Mesenchymal stem cell (in vitro differentiated cells and primary cell): ENCODE measurements around the gene WIPF2.
"Not testable (repeated sequence)": the region's sequence is repeated elsewhere in the genome, so short reads cannot be mapped to it uniquely, and the experiment has no call there.

Source experiments
- DNase-seq: peaks from one replicate; pipeline ENCODE4 v3.0.0-alpha.2; 2013
- H2AFZ ChIP-seq: one replicate; pipeline ENCODE4 v1.6.1; 2013; ENCODE audit warnings: low read depth, mild to moderate bottlenecking, control low read depth, inconsistent platforms, low read length, moderate library complexity
- H2AK5ac ChIP-seq: 2 replicates; pipeline ENCODE4 v1.6.1; 2013; ENCODE audit warnings: low read length, moderate library complexity, mild to moderate bottlenecking, inconsistent platforms; ENCODE audit not compliant: severe bottlenecking
- H2BK120ac ChIP-seq: one replicate; pipeline ENCODE4 v1.6.1; 2013; ENCODE audit warnings: low read depth, mild to moderate bottlenecking, inconsistent platforms, low read length, moderate library complexity
- H2BK12ac ChIP-seq, 2 experiments: one replicate each; pipeline ENCODE4 v1.6.1; 2013; ENCODE audit warnings: inconsistent platforms in 2 of 2, low read length in 2 of 2, mild to moderate bottlenecking in 2 of 2, moderate library complexity in 2 of 2, control low read depth in 1 of 2
- H2BK15ac ChIP-seq: one replicate; pipeline ENCODE4 v1.6.1; 2013; ENCODE audit warnings: mild to moderate bottlenecking, low read depth, inconsistent platforms; ENCODE audit not compliant: poor library complexity, severe bottlenecking
- H2BK5ac ChIP-seq: 2 replicates; pipeline ENCODE4 v1.6.1; 2013; ENCODE audit warnings: low read depth, mild to moderate bottlenecking, low read length, control low read depth, inconsistent platforms; ENCODE audit not compliant: poor library complexity, severe bottlenecking
- H3K14ac ChIP-seq, 2 experiments: one replicate each; pipeline ENCODE4 v1.6.1; 2013; ENCODE audit warnings: inconsistent platforms in 2 of 2, low read length in 2 of 2, control low read depth in 1 of 2, mild to moderate bottlenecking in 1 of 2, moderate library complexity in 1 of 2
- H3K18ac ChIP-seq, 2 experiments: one replicate each; pipeline ENCODE4 v1.6.1; 2013; ENCODE audit warnings: inconsistent platforms in 2 of 2, low read length in 2 of 2, control low read depth in 1 of 2, low read depth in 1 of 2, mild to moderate bottlenecking in 1 of 2
- H3K23ac ChIP-seq, 2 experiments: one replicate each; pipeline ENCODE4 v1.6.1; 2013; ENCODE audit warnings: inconsistent platforms in 2 of 2, low read length in 2 of 2, mild to moderate bottlenecking in 2 of 2, moderate library complexity in 2 of 2, control low read depth in 1 of 2
- H3K27ac ChIP-seq: 2 replicates; pipeline ENCODE4 v1.5.1; 2013; ENCODE audit warnings: mild to moderate bottlenecking, moderate library complexity, low read length, control low read depth, inconsistent platforms; ENCODE audit not compliant: poor library complexity, severe bottlenecking
- H3K27me3 ChIP-seq, 2 experiments: 2 replicates each; pipeline versions ENCODE4 v1.6.1 to v1.7.0; 2013; ENCODE audit warnings: low read length in 2 of 2, mild to moderate bottlenecking in 2 of 2, moderate library complexity in 2 of 2, control low read depth in 1 of 2, inconsistent platforms in 1 of 2; ENCODE audit not compliant: control insufficient read depth in 1 of 2, insufficient read depth in 1 of 2
- H3K36me3 ChIP-seq, 2 experiments: 2 replicates each; pipeline versions ENCODE4 v1.6.1 to v1.7.0; 2013; ENCODE audit warnings: low read length in 2 of 2, control low read depth in 1 of 2, inconsistent platforms in 1 of 2, low read depth in 1 of 2, mild to moderate bottlenecking in 1 of 2; ENCODE audit not compliant: insufficient read depth in 2 of 2, control insufficient read depth in 1 of 2
- H3K4ac ChIP-seq, 2 experiments: one replicate each; pipeline ENCODE4 v1.6.1; 2013; ENCODE audit warnings: inconsistent platforms in 2 of 2, low read length in 2 of 2, mild to moderate bottlenecking in 2 of 2, moderate library complexity in 2 of 2, control low read depth in 1 of 2, low read depth in 1 of 2
- H3K4me1 ChIP-seq: 2 replicates; pipeline ENCODE4 v1.6.1; 2013; ENCODE audit warnings: low read depth, low read length, control low read depth; ENCODE audit not compliant: control insufficient read depth, insufficient read depth
- H3K4me2 ChIP-seq: 2 replicates; pipeline ENCODE4 v1.6.1; 2013; ENCODE audit warnings: low read length, mild to moderate bottlenecking, inconsistent platforms; ENCODE audit not compliant: poor library complexity, severe bottlenecking
- H3K4me3 ChIP-seq, 2 experiments: 2 replicates each; pipeline versions ENCODE4 v1.5.1 to v1.7.0; 2013; ENCODE audit warnings: low read length in 2 of 2, mild to moderate bottlenecking in 2 of 2, control low read depth in 1 of 2, low read depth in 1 of 2; ENCODE audit not compliant: insufficient read depth in 1 of 2
- H3K79me1 ChIP-seq: replicated peaks from 2 replicates; pipeline ENCODE4 v1.6.1; 2013; ENCODE audit warnings: mild to moderate bottlenecking, control low read depth, low read length, inconsistent platforms; ENCODE audit not compliant: poor library complexity, severe bottlenecking
- H3K9ac ChIP-seq: 2 replicates; pipeline ENCODE4 v1.7.0; 2013; ENCODE audit warnings: mild to moderate bottlenecking, low read length, moderate library complexity
- H3K9me3 ChIP-seq: 2 replicates; pipeline ENCODE4 v1.7.0; 2013; ENCODE audit warnings: mild to moderate bottlenecking, low read length; ENCODE audit not compliant: control insufficient read depth
- H4K8ac ChIP-seq: one replicate; pipeline ENCODE4 v1.6.1; 2013; ENCODE audit warnings: inconsistent platforms, mild to moderate bottlenecking, low read length, moderate library complexity
- H4K91ac ChIP-seq: one replicate; pipeline ENCODE4 v1.6.1; 2013; ENCODE audit warnings: mild to moderate bottlenecking, low read length, inconsistent platforms
- WGBS: methylation state at CpG from one replicate; pipeline ENCODE4 v1.1.7; 2013; ENCODE audit warnings: mixed read lengths; 5-methylcytosine and 5-hydroxymethylcytosine counted together

WIPF2 gene

DNA sequence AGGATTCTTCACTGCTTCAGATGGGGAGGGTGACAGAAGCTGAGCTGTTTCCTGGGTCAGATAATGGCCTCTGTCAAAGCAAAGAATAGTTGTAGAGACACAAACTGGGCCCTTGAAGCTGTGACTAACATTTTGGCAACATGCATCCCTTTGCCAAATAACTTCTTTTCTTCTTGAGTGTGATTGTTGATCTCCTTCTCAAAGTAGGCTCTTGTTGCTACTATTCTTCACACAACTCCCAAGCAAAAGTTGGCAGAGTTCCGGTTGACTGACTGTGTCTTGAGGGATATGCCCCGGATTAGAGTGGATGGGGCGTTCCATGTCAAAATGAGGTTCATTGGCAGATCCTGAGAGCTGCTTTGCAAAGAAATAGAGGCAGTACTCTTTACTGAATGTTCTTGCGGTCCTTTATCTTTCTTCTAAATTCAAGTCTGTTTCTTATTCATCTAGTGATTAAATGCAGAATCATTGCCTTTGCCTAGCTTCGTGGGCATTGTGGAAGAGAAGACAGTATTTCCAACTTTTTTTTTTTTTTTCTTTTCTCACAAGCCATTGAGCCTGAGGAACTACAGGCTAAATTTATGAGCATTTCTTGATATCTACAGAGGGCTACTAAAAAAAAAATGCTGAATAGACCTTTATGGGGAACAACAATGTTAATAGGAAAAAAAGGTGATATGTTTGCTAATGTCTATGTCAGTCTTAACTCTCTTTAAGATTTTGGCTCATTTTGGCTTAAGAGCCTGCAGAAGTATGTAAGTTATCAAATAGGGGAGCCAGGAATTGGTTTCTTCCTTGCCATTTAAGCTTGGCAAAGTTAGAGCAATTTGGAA, 5.8 kb downstream of the WIPF2 start:
- Histone ChIP-seq H2AK5ac (no peak overlapping the region), H3K9ac (peak overlapping the region; percentile 65), H3K4ac (no peak overlapping the region), H3K9me3 (no peaks in the 10 kb centered on the region), H3K79me1 (peaks cover 10% of the 10 kb centered on the region), H3K27me3 (no peaks in the 10 kb centered on the region), H3K36me3 (peaks cover 7 to 16% of the 10 kb centered on the region in 2 experiments), H3K18ac (no peak overlapping the region), H2BK120ac (no peak overlapping the region), H3K4me3 (peak overlapping the region in 1 of 2 experiments; percentile 43), H2AFZ (no peak overlapping the region), H4K8ac (no peak overlapping the region), H2BK15ac (no peak overlapping the region), H4K91ac (no peak overlapping the region), H3K23ac (no peak overlapping the region), H3K27ac (no peak overlapping the region), H3K4me2 (no peak overlapping the region), H2BK5ac (no peak overlapping the region), H3K4me1 (peaks cover 5% of the 10 kb centered on the region), H2BK12ac (no peak overlapping the region), H3K14ac (no peak overlapping the region)
- 96% methylated on average over 3 of the region's 5 CpGs for WGBS
- no peak for DNase-seq

DNA sequence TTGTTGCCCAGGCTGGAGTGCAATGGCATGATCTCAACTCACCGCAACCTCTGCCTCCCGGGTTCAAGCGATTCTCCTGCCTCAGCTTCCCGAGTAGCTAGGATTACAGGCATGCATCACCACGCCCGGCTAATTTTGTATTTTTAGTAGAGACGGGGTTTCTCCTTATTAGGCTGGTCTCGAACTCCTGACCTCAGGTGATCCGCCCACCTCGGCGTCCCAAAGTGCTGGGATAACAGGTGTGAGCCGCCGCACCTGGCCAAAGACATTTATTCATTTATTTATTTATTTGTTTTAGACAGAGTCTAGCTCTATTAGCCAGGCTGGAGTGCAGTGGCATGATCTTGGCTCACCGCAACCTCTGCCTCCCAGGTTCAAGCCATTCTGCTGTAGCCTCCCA, 10.0 kb downstream of the WIPF2 start:
- H3K4me2 ChIP-seq, H3K18ac ChIP-seq, H3K14ac ChIP-seq, H3K9ac ChIP-seq, H2BK15ac ChIP-seq, H2AFZ ChIP-seq, H3K27ac ChIP-seq, H3K27me3 ChIP-seq, DNase-seq, H3K9me3 ChIP-seq, H2AK5ac ChIP-seq, H2BK120ac ChIP-seq, H3K23ac ChIP-seq, H2BK12ac ChIP-seq, H4K8ac ChIP-seq, H2BK5ac ChIP-seq, H3K4me3 ChIP-seq, H3K4me1 ChIP-seq, H3K4ac ChIP-seq, H4K91ac ChIP-seq: not testable (repeated sequence)
- Histone ChIP-seq H3K36me3 (peaks cover 13 to 30% of the 10 kb centered on the region in 2 experiments), H3K79me1 (peaks cover 17% of the 10 kb centered on the region)
- 96% methylated on average over 9 of the region's 14 CpGs for WGBS

DNA sequence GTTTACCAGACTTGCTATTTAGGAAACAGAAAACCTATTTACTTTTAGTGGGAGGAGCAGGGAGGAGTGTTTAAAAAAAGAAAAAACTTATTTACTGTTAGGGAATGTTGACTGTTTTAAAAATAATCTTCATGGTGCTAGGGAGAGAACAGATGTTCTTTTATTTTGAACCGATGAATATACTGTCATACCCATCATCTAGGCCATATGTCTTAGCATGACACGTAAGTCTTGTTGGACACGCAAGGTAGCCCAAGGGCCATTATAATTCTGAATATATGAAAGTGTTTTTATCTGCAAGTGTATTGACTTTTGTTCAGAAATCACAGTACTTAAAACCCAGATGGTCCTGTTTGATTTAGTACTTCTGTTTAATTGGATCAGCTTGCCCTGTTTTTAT, 11.6 kb downstream of the WIPF2 start:
- Histone ChIP-seq H2BK15ac (no peak overlapping the region), H2BK12ac (no peak overlapping the region), H3K18ac (no peak overlapping the region), H3K79me1 (peaks cover 16% of the 10 kb centered on the region), H4K91ac (no peak overlapping the region), H3K23ac (no peak overlapping the region), H2BK120ac (no peak overlapping the region), H3K4me1 (no peaks in the 10 kb centered on the region), H3K9ac (no peak overlapping the region), H2AFZ (no peak overlapping the region), H3K4ac (no peak overlapping the region), H2BK5ac (no peak overlapping the region), H3K27ac (no peak overlapping the region), H2AK5ac (no peak overlapping the region), H3K27me3 (no peaks in the 10 kb centered on the region), H3K36me3 (peaks cover 22 to 36% of the 10 kb centered on the region in 2 experiments), H4K8ac (no peak overlapping the region), H3K4me3 (no peak overlapping the region), H3K4me2 (no peak overlapping the region), H3K9me3 (no peaks in the 10 kb centered on the region), H3K14ac (no peak overlapping the region)
- DNase-seq = no peak
- 100% methylated on average over 1 of the region's 3 CpGs for WGBS

DNA sequence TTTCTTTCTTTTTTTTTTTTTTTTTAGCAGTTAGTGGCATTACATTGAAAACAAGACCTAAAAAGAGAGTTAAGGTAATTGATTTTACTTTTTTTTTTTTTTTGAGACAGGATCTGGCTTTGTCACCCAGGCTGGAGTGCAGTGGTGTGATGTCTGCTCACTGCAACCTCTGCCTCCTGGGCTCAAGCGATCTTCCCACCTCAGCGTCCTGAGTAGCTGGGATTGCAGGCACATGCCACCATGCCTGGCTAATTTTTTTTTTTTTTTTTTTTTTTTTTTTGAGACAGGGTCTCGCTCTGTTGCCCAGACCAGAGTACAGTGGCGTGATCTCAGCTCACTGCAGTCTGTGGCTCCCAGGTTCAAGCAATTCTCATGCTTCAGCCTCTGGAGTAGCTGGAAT, 12.8 kb downstream of the WIPF2 start:
- H3K9me3 ChIP-seq, H2BK15ac ChIP-seq, H4K8ac ChIP-seq, DNase-seq, H3K4me3 ChIP-seq, H2AK5ac ChIP-seq, H2BK5ac ChIP-seq, H3K9ac ChIP-seq, H3K14ac ChIP-seq, H2BK12ac ChIP-seq, H3K4me2 ChIP-seq, H3K18ac ChIP-seq, H2BK120ac ChIP-seq, H4K91ac ChIP-seq, H2AFZ ChIP-seq, H3K27ac ChIP-seq, H3K23ac ChIP-seq, H3K4ac ChIP-seq, H3K4me1 ChIP-seq, H3K27me3 ChIP-seq: not testable (repeated sequence)
- Histone ChIP-seq H3K36me3 (peaks cover 29 to 36% of the 10 kb centered on the region in 2 experiments), H3K79me1 (peaks cover 20% of the 10 kb centered on the region)
- WGBS = 94% methylated on average over 4 of the region's 4 CpGs
